Measurements from ENCODE around the gene FAAH.

Gene FAAH

DNA sequence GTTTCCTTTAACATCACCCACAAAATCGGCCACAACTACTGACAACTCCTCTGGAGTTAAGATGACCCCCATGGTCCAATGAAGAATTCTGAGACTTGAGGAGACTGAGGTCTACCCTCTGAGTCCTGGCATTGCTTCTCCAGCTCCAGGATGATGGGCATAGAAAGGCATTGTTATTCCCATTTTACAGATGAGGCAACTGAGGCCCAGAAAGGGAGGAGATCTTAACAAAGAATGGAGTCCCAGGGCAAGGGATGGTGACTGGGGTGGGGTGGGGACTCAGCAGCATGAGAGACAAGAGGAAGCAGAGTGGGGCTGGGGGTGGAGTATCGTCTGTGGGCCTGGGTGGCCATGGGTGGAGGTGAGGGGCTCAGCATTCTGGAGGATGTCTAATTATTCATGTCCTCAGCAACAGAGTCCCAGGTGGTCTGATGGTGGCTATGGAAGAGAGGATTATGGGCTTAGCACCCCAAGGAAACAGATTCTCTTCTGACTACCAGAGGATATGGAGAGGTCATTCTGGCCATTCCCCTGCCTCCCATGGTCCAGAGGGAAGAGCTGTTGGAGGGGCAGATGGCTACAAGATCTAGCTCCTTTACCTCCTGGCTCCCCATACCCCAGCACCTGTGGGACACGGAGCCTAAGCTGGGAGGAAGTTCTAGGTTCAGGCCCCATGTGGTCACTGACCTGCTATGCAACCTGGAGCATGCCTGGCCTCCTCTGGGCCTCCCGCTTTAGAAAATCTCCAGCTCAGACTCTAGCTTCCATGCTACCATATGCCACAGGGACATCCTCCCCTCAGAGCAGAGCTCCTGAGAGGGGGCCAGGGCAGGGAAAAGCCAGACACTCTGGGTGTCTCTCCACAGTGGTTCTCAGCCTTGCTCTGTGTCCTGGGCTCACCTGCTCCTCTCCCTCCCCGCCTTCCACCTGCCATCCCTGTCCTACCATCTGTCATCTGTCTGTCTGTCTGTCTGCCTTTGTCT lies 58.1 kb downstream of the FAAH start:
- no peak for DNase-seq

DNA sequence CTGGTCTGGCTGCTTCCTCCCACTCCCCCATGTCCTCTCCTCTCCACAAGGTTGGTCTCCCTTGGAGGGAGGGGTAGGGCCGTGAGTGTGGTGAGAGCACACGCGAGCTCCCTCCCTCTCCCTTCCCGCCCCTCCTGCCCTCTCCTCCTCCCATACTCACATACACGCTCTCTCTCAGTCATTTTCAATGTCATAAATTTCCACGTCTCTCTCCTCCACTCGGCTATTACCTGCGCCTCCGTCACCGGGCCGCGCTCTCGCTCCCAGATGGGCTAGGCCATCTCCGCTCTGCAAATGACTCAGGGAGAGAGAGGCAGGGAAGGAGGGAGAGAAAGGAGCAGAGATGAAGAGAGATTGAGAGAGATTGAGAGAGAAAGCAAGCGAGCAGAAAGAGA lies 58.8 kb downstream of the FAAH start:
- DNase-seq: no peak

DNA sequence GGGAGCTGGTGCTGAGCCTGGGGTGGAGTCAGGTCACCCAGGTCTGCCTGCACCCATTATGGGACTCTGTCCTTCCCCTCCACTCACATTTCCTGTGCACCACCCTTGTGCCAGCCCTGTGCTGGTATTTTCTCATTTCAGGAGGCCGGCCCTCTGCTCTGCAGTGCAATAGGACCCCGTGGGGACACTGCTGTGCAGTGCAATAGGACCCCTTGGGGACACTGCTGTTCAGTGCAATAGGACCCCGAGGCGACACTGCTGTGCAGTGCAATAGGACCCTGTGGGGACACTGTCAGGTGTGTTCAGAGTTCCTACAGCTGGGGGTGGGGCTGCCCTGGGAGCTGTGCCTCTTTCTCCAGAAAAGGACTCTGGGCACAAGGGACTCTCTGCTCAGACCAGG lies 59.3 kb downstream of the FAAH start:
- no peak for DNase-seq

DNA sequence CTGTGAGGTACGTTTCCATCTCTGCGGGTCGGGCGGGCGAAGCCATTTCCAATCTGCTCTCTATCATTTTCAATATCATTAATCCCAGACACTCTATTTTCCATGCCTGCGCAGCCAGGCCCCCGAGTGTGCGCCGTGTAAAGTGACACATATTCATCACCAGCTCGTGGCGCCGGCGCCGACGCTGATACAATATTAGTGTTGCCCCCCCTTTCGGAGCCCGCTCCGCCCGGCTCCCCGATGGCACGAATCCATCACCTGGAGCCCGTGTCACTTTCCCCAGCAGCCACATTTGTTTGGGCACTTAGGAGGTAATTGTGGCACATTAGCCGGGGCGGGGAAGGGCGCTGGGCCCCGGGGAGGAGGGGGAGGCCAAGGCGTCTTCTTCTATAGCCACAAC lies 61.8 kb downstream of the FAAH start:
- DNase-seq: no peak

DNA sequence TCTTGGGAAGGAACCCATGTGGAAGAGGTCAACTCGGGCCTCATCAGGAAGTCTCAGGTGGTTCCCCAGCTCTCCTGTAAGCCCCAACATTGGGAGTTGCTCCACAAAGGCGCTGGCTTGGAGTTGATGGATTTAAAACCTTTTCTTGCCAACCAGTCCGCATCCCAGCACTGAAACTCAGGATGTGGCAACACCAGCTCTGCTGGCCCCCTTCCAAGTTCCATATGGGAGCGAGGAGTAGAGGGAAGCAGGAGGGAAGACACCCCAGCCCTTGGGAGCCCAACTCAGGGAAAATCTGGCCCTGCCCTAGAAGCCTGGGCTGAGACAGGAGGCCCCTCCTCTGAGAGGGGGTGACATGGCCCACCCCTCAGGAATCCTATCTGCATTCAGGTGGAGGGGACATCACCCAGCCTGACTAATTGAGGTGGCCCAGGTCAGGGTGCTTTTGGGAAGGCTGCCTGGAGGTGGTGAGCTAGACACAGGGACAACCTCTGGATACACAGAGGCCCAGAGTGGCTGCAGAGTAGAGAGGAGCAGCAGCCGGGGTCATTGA lies 62.4 kb downstream of the FAAH start:
- no peak for DNase-seq

DNA sequence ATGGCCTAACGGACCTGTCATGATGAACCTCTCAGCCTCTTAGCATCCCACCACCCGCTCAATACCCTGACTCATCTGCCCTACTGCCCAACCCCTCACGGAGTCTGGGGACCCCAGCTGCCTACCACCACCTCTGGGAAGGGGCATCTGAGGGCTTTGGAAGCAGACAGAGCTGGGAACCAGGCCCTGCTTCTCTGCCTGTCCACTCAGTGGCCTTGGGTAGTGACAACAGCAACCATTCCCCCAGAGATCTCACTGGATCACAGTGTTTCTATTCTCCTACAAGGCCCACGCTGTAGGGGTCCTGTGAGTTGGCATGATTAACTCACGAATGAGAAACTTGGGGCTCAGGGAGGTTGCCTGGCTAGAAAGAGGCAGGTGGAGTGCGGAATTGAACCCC lies 63.1 kb downstream of the FAAH start:
- no peak for DNase-seq

DNA sequence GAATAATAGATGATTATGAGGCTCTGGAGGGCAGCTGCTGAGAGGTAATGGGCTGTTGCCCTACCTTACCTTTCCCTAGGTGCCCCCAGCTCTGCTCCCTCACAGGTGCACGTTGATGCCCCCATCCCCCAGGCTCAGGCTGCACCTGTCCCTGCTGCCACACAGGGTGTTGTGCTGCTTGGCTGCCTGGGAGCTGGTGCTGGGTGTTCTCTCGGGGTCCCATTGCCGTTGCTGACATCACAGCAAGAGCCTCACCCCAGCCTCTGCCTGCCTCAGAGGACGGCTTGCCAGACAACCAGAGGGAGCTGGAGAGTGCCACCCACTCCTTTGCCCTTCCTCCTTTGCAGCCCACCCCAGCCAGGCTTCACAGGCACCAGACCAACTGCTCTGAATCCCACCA lies 64.1 kb downstream of the FAAH start:
- no peak for DNase-seq

DNA sequence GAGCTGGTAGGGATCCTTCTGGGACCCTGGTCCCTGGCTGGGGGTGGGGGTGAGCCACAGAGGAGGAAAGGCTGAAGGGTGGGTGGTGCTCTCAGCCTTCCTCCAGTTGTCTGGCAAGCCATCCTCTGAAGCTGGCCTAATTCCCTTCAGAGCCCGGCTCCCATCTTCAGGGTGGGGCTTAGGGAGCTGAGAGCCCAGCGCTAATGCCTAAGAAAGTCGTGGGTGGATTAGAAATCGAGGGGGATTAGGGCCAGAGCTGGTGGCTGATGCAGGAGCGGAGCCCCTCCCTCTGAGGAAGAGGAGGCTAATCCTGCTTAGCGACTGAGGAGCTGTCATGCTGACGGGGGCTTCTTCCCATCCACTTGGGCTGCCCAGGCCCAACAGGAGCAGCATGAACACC lies 64.7 kb downstream of the FAAH start:
- DNase-seq: no peak

DNA sequence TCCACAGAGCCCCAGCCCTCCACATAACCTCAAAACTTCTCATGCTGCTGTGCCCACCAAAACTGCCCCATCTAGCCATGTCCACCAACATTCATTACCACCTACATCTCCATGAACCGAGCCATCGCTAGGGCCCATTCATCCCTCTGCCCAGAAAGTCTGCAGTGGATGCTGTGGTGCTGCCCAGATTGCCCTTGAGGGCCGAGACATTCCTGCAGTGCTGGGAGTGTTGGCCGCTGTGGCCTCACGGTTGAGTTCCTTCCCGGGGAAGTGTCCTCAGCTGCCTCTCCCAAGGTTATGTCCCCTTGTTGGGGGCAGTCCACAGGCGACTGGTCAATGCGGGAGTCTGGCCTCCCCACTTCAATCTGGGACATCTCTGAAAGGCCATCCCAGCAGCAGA lies 65.2 kb downstream of the FAAH start:
- no peak for DNase-seq

DNA sequence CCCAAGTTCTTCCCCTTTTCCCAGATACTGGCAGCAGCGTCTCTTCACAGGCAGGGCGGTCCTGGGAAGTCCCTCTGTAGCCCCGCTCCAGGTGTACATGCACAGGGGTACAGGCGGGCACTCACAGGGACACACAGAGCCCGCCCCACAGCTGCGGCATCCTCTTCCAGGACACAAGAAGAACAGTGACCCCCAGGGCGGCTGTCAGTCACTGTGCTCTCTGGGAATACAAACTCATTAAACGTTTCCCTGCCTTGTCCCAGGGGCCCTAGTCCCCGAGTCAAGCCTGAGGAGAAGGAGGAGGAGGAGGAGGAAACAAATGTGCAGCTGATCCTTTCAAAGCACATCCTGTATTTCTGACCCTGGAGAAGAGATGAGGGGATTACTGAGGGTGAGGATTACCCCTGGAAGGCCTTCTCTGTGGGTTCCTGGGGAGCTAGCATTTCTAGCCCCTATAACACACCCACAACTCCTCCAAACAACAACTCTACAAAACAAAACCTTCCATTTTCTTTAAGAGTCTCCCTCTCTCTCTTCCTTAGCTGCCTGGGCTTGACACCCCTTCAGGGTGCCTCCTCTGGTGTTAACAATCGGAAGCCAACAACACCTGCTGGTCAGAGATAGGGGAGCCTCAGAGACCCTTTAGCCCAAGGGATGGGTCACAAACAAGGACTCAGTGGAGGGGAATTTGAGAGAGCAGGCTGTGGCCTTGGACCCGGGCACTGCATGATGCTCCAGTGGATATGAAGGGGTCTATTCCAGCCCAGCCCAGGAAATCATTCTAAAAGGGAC lies 67.1 kb downstream of the FAAH start:
- no peak for DNase-seq

DNA sequence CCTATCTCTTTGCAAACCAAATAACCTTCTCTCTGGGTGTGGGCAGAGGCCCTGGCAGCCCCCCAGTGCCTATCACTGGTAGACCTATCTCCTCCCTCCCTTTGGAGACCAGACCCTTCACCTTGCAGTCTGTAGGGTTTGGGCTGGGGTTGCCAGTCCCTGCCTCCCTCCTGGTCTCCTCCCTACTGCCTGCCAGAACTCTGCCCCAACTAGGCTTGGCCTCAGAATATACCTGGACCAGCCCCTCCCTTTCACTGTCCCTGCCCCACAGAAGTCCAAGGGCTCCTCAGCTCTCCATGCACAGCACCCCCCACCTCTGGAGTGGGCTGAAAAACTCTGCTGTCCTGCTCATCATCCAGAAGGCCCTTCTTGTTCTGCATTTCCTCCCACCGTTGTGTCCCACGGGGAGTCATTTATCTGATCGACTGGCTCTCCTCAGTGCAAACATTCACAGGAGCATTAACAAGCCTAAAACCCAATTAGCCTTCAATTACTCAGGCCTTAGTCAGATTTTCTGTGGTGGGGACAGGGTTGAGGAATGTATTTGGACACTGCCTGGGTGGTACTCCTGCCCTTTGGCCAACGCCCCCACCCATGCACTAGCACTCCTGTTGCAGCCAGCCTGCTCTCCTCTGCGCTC lies 67.8 kb downstream of the FAAH start:
- peak; percentile 24 for DNase-seq

Data from fibroblast of skin of back (primary cell).